ENCODE data around the gene MDC1.

Gene MDC1

GRCh38 chr6:30686908-30687658, 30.0 kb downstream of the MDC1 start:
- DNase-seq (ENCODE audit: low spot score): peak; percentile 88
- in situ Hi-C loops (cut with MboI; ENCODE audit: low pct_unique_long_range_greater_than_20kb, low sequenced_read_pairs, unreplicated experiment): no loop called here
- no peak for TF ChIP-seq CTCF (IDR thresholded peaks at IDR 0.05; ENCODE audit: extremely low read depth, insufficient read depth, missing control alignments)

- no peak for TF ChIP-seq CTCF (IDR thresholded peaks at IDR 0.05; ENCODE audit: extremely low read depth, insufficient read depth, missing control alignments)
- DNase-seq (ENCODE audit: low spot score): peak; percentile 75
- in situ Hi-C loops (cut with MboI; ENCODE audit: low pct_unique_long_range_greater_than_20kb, low sequenced_read_pairs, unreplicated experiment): no loop called here
Observed at GRCh38 chr6:30686009-30686907, 30.8 kb downstream of the MDC1 start, which contains the start of gene PPP1R18. TSS of gene PPP1R18 (minus strand) at chr6:30686645. CDS start at chr6:30686018, 627 bp downstream.

GRCh38 chr6:30685157-30686008, 31.7 kb downstream of the MDC1 start:
- TF ChIP-seq CTCF (IDR thresholded peaks at IDR 0.05; ENCODE audit: extremely low read depth, insufficient read depth, missing control alignments): peak; percentile 44
- peak; percentile 44 for DNase-seq (ENCODE audit: low spot score)
- in situ Hi-C loops (cut with MboI; ENCODE audit: low pct_unique_long_range_greater_than_20kb, low sequenced_read_pairs, unreplicated experiment): no loop called here

GRCh38 chr6:30684386-30685156, 32.5 kb downstream of the MDC1 start:
- TF ChIP-seq CTCF (IDR thresholded peaks at IDR 0.05; ENCODE audit: extremely low read depth, insufficient read depth, missing control alignments): no peak
- DNase-seq (ENCODE audit: low spot score): peak; percentile 58
- in situ Hi-C loops (cut with MboI; ENCODE audit: low pct_unique_long_range_greater_than_20kb, low sequenced_read_pairs, unreplicated experiment): loop anchor here (5.0 kb wide), 1 partner anchor 43 kb away; no protein-coding TSS in a partner anchor

- no peak for DNase-seq (ENCODE audit: low spot score)
- in situ Hi-C loops (cut with MboI; ENCODE audit: low pct_unique_long_range_greater_than_20kb, low sequenced_read_pairs, unreplicated experiment): loop anchor here (5.0 kb wide), 1 partner anchor 43 kb away; no protein-coding TSS in a partner anchor
- TF ChIP-seq CTCF (IDR thresholded peaks at IDR 0.05; ENCODE audit: extremely low read depth, insufficient read depth, missing control alignments): no peak
Observed at GRCh38 chr6:30683980-30684338, 33.1 kb downstream of the MDC1 start.

Measured in GM13977 (cell line).